Transverse colon (tissue), 3 donors: ENCODE data around the gene SASH1.

Experiments used
- EP300 ChIP-seq: sonication (generic); formaldehyde crosslinking; IDR thresholded peaks from one replicate; pipeline ENCODE4 v1.6.1; 2017; ENCODE audit warnings: antibody characterized with exemption, low read depth
- TF ChIP-seq, protein P1 (sequence below), 5 experiments: fragments of 200-600 bp in 3 of 5; fragments of 450-650 bp in 2 of 5; sonication (generic) in 3 of 5; IDR thresholded peaks; 1 replicate in 2 of 5; 2 replicates in 3 of 5; pipeline ENCODE4 v1.5.1; 2016 to 2017; ENCODE audit warnings: antibody characterized with exemption in 5 of 5, inconsistent platforms in 3 of 5, mild to moderate bottlenecking in 2 of 5, moderate library complexity in 1 of 5

DNA sequence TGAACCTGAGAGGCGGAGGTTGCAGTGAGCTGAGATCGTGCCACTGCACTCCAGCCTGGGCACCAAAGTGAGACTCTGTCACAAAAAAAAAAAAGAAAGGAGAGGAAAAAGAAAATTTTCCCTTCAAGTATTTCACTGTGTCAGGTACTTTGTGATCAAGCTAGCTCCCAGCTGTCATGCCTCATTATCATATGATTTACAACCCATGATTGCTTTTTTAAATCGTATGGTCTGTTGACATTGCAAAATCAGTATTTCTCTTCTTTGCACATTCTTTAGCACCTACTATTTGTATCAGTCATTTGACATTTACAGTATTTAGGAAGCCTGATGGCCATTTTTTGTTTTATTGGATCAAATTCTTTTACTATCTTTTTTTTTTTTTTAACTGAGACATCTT, 22.4 kb downstream of the SASH1 start:
- TF ChIP-seq, protein P1, sequence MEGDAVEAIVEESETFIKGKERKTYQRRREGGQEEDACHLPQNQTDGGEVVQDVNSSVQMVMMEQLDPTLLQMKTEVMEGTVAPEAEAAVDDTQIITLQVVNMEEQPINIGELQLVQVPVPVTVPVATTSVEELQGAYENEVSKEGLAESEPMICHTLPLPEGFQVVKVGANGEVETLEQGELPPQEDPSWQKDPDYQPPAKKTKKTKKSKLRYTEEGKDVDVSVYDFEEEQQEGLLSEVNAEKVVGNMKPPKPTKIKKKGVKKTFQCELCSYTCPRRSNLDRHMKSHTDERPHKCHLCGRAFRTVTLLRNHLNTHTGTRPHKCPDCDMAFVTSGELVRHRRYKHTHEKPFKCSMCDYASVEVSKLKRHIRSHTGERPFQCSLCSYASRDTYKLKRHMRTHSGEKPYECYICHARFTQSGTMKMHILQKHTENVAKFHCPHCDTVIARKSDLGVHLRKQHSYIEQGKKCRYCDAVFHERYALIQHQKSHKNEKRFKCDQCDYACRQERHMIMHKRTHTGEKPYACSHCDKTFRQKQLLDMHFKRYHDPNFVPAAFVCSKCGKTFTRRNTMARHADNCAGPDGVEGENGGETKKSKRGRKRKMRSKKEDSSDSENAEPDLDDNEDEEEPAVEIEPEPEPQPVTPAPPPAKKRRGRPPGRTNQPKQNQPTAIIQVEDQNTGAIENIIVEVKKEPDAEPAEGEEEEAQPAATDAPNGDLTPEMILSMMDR (IDR thresholded peaks at IDR 0.05) = no peak
- TF ChIP-seq EP300 = no peak
